ENCODE results near the gene DRC1.

DRC1 gene

DNA sequence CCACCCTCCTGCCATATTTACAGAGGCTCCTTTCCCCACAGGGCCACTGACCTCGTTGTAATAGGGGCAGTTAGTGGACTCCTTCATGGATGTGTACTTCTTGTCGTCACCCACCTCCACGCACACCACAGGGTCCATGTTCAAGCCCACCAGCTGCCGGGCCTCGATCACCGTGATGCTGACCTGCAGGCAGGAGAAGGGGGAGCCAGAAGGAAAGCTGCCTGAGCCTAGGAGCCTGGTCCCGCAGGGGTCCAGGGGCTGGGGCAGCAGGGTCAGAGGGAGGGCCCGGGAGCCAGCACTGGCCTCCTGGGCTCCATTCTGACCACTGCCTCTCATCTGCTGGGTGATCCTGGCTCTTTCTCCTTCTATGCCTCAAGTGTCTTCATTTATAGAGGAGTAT is 93.2 kb downstream of the DRC1 start:
- DNase-seq: no peak

DNA sequence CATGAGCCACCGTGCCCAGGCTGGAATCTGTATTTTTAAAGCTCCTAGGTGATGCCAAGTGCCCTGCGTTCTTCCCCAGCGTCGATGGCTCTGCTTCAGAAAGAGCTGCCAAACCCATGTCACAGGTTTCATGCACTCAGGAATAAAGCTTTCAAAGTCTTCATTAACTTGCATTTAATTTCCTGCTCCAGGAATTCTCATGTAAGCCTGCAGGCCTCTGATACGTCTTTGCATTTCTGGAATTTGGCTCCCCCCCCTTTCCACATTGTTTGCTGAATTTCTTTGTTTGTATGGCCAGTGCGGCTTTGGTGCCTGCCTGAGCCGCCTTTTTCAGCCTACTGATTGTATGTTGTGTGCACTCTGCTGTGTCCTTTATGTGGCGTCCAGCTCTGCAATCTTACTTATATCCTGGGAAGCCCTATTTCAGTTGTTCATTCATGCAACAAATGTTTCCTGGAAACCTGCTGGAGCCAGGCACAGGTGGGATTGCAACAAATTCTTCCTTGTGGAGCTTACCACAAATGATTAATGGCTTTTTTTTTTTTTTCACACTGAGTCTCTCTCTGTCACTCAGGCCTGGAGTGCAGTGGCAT is 94.1 kb downstream of the DRC1 start:
- DNase-seq: no peak

DNA sequence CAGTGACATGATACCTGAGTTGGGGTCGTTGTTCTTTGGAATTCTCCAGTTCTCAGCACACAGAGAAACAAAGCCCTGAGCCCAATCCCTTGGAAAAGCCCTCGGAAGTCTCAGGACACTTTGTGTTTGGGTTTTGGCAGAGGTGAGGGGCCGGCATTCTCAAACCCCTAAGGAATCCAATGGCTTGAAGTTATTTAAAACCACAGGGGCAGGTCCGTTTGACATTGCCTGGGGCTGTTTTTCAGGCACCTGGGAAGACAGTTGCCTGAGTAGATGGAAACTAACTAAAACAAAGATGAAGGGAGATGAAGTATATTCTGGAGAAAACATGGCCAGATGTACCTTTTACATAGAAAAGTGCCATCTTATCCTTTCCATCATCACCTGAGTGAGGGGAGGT is 98.7 kb downstream of the DRC1 start:
- no peak for DNase-seq

DNA sequence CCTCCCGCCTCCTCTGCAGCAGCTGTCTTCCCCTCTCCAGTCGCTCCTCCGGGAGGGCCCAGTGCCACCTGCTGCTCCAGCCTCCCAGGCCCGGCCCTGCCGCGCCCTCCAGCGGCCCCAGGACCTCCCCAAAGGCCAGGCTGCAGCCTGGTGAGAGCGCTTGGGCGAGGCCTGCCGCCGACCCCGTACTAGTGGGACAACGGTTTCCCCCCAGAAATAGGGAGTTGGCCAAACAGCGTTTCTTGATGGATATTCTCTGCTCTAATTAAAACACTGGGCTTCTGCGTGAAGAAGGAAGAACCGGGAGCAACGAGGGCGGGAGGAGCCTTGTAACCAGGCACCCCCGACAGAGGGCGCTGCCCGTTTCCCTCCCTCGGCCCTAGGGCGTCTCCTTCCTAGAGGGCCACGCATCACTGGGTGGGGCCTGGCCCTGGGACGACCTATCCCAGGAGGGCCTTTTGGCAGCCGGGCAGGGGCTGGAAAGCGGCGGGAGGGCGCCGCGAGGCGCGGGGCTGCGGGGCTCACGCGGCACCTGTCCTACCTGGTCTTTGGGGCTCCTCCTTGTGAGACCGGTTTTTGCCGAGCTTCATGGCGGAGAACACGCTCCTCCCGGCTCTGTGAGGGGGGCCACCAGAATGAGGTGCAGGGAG is 101.6 kb downstream of the DRC1 start:
- DNase-seq: peak; percentile 90

DNA sequence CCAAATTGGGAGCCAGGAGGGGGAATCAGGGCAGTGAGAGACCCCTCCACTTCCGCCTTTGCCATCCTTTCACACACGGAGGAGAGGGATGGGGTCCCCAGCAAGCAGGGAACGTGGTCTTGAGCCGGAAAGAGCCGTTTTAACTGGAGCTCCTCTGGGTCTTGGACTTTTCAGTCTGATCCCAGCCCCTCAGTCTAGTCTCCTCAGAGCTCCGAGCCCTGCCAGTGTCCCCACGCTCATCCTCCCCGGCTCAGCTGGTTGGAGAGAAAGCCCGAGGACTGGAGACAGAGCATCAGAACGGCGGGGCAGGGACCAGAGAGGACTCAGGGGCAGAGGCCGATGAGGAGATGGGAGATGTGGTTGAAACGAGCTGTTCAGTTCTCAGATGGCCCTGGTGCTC is 102.3 kb downstream of the DRC1 start:
- no peak for DNase-seq

DNA sequence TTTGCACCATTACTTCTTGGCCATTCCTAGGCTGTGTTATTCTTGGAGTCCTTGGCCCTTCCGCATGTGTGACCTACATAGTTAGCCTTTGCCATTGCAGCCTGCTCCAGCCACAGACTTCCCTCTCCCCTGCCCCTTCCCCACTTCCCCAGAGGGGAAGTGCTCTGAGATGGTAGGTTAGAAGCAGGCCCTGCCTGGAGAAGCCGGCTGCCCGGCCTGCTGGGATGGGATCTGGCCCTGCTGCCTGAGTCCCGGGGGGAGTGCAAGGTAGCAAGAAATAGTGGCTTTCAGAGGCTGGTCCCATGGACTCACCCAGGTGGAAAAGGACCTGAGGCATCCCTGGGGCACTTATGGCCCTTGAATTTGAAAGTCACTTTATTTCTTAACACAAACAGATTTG is 104.6 kb downstream of the DRC1 start:
- no peak for DNase-seq

Data from activated CD4-positive, alpha-beta T cell treated with anti-CD3 and anti-CD28 coated beads, Interleukin-10, Interleukin-2, amounts not matched to agents 100 ng/mL and 50 ng/mL, durations not matched to agents 16 hours and 8 hours (primary cell).